Neural cell (in vitro differentiated cells): Measurements from ENCODE around the gene IMMP2L.

Experiments
- CTCF ChIP-seq: fragments of 450-650 bp; IDR thresholded peaks from 2 replicates; pipeline ENCODE4 v1.5.1; 2014; ENCODE audit warnings: antibody characterized with exemption, mild to moderate bottlenecking, moderate library complexity; ENCODE audit not compliant: poor library complexity, severe bottlenecking
- EP300 ChIP-seq: fragments of 450-650 bp; conservative IDR thresholded peaks from 2 replicates; pipeline ENCODE4 v1.6.1; 2014; ENCODE audit warnings: antibody characterized with exemption, mild to moderate bottlenecking, moderate library complexity; ENCODE audit not compliant: poor library complexity, severe bottlenecking
- EZH2 ChIP-seq: fragments of 200-600, 300-800 bp; shearing (Covaris generic), sonication (generic); IDR thresholded peaks from 2 replicates; pipeline ENCODE4 v1.6.1; 2014; ENCODE audit warnings: antibody characterized with exemption, low read length, borderline replicate concordance, mild to moderate bottlenecking; ENCODE audit not compliant: insufficient read depth, poor library complexity, severe bottlenecking
- MXI1 ChIP-seq: fragments of 450-650 bp; conservative IDR thresholded peaks from 2 replicates; pipeline ENCODE4 v1.6.1; 2014; ENCODE audit warnings: antibody characterized with exemption, mild to moderate bottlenecking; ENCODE audit not compliant: poor library complexity, severe bottlenecking
- POLR2AphosphoS5 ChIP-seq: IDR thresholded peaks from 2 replicates; pipeline ENCODE4 v1.6.1; 2012
- RAD21 ChIP-seq: fragments of 450-650 bp; conservative IDR thresholded peaks from 2 replicates; pipeline ENCODE4 v1.6.1; 2014; ENCODE audit warnings: antibody characterized with exemption, mild to moderate bottlenecking, moderate library complexity
- SMC3 ChIP-seq: fragments of 450-650 bp; conservative IDR thresholded peaks from 2 replicates; pipeline ENCODE4 v1.6.1; 2014; ENCODE audit warnings: antibody characterized with exemption, mild to moderate bottlenecking, moderate library complexity; ENCODE audit not compliant: poor library complexity
- TAF1 ChIP-seq: IDR thresholded peaks from 2 replicates; pipeline ENCODE4 v1.6.1; 2012; ENCODE audit warnings: low read depth
- TF ChIP-seq, protein P1 (sequence below): IDR thresholded peaks from 2 replicates; pipeline ENCODE4 v1.6.1; 2012; ENCODE audit warnings: borderline replicate concordance

DNA sequence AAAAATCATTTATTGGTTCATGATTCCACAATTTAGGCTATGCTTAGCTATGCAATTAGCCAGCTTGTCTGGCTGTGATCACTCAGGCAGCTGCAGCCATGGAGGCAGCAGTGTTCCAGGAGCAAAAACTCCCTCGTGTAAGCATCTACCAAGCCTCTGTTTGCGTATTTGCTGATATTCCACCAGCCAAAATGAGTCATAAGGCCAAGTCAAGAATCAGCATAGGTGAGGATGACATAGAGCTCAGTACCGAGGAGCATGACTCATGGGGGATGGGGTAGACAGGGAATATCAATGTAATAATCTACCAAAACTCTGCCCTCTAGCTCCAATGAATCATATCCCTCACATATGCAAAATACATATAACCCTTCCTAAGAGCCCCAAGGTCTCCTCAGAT lies 63.3 kb downstream of the IMMP2L start:
- TF ChIP-seq CTCF (no peak), POLR2AphosphoS5 (no peak), EP300 (no peak), EZH2 (no peak), MXI1 (no peak), RAD21 (no peak), TAF1 (no peak), SMC3 (no peak)
- TF ChIP-seq, protein P1, sequence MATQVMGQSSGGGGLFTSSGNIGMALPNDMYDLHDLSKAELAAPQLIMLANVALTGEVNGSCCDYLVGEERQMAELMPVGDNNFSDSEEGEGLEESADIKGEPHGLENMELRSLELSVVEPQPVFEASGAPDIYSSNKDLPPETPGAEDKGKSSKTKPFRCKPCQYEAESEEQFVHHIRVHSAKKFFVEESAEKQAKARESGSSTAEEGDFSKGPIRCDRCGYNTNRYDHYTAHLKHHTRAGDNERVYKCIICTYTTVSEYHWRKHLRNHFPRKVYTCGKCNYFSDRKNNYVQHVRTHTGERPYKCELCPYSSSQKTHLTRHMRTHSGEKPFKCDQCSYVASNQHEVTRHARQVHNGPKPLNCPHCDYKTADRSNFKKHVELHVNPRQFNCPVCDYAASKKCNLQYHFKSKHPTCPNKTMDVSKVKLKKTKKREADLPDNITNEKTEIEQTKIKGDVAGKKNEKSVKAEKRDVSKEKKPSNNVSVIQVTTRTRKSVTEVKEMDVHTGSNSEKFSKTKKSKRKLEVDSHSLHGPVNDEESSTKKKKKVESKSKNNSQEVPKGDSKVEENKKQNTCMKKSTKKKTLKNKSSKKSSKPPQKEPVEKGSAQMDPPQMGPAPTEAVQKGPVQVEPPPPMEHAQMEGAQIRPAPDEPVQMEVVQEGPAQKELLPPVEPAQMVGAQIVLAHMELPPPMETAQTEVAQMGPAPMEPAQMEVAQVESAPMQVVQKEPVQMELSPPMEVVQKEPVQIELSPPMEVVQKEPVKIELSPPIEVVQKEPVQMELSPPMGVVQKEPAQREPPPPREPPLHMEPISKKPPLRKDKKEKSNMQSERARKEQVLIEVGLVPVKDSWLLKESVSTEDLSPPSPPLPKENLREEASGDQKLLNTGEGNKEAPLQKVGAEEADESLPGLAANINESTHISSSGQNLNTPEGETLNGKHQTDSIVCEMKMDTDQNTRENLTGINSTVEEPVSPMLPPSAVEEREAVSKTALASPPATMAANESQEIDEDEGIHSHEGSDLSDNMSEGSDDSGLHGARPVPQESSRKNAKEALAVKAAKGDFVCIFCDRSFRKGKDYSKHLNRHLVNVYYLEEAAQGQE: no peak
